GM13977 (cell line): ENCODE data around the gene RAPGEF5.

ENCODE experiments used
- DNase-seq: peaks from one replicate; pipeline ENCODE4 v3.0.0; 2012; ENCODE audit warnings: low spot score
- in situ Hi-C: fragments of 300-500 bp; cut with MboI; formaldehyde crosslinking; loops from one replicate; pipeline ENCODE4 v1.12.0; 2022; ENCODE audit warnings: low sequenced_read_pairs, low pct_unique_long_range_greater_than_20kb, mixed read lengths, inconsistent platforms; ENCODE audit not compliant: unreplicated experiment
- TF ChIP-seq, protein P1 (sequence below): IDR thresholded peaks from 2 replicates; pipeline ENCODE4 v1.5.1; 2012; ENCODE audit warnings: mild to moderate bottlenecking, control low read depth; ENCODE audit not compliant: insufficient read depth; ENCODE audit errors: extremely low read depth, missing control alignments

RAPGEF5 gene

DNA sequence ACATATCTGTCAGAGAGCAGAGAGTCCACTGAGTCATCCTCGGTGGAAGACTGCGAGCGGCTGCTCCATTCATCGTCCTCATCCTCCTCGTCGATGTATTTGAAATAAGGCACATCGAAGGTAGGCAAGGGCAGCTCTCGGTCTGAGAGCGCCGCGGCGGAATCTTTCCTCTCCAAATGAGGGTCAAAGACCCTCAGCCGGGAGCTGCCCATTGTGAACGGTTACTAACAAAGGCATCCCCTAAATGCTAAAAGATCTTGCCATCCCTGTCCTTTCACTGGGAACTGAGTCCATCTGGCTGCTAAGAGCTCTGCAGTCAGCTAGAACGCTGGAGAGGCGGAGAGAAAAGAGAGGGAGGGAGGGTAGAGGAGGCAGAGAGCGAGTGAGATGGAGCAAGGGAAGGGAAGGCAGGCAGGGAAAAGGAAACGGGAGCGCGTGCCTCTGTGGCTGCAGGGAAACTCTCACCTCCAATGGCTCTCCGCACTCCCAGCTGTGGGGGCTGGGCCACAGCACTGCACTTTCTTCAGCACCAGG, 163.4 kb downstream of the RAPGEF5 start:
- in situ Hi-C loops: no loop called here
- TF ChIP-seq, protein P1, sequence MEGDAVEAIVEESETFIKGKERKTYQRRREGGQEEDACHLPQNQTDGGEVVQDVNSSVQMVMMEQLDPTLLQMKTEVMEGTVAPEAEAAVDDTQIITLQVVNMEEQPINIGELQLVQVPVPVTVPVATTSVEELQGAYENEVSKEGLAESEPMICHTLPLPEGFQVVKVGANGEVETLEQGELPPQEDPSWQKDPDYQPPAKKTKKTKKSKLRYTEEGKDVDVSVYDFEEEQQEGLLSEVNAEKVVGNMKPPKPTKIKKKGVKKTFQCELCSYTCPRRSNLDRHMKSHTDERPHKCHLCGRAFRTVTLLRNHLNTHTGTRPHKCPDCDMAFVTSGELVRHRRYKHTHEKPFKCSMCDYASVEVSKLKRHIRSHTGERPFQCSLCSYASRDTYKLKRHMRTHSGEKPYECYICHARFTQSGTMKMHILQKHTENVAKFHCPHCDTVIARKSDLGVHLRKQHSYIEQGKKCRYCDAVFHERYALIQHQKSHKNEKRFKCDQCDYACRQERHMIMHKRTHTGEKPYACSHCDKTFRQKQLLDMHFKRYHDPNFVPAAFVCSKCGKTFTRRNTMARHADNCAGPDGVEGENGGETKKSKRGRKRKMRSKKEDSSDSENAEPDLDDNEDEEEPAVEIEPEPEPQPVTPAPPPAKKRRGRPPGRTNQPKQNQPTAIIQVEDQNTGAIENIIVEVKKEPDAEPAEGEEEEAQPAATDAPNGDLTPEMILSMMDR: no peak
- DNase-seq: no peak

DNA sequence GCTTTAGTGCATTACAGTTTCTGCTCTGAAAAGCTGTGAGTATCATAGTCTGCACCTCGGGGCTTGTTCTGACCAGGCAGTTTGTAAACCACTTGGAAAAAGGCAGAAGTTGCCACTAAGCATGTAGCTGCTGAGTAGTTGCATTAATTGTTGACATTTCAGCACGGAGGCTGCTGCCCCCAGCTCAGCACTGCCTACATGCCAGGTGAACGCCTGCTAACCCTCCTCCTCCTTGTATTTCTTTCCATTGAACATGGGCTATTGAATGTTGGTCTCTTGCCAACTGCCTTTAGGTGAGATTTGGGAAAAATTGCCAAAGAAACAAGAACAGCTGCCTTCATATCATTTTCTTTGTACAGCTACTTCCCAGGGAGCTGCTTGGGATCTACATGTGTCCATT, 164.2 kb downstream of the RAPGEF5 start:
- no peak for DNase-seq
- in situ Hi-C loops: no loop called here
- TF ChIP-seq, protein P1: no peak

DNA sequence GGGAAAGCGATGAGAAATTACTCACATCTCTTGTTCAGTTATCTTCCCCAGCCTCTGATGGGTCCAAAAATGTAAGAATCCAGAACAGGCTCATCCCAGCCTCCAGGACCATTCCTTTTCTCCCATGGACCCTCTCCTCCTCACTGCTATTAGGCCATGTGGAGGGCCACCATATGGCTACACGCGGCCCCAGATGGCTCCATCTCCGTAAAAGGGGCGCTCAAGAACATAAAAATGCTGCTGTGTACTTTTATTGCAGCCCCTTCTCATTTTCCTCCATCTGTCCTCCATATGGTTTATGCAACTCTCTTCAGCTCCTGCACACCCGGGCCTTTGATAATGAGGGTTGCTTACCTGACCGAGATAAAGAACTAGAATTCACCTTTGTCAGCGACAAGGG, 166.2 kb downstream of the RAPGEF5 start:
- TF ChIP-seq, protein P1: no peak
- in situ Hi-C loops: no loop called here
- DNase-seq: no peak

DNA sequence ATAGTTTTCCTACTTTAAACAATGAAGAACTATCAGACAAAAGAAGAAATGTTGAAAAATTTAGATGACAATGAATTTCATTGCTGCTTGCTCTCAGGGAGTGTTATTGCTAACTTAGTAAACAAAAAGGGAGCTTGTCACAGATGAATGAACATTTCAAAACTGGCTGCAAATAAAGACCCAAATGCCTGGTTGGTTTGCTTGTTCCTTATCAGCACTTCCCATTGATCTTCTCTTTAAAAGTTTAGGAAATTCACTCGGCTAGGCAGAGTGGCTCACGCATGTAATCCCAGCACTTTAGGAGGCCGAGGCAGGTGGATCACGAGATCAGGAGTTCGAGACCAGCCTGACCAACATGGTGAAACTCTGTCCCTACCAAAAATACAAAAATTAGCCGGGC, 167.2 kb downstream of the RAPGEF5 start:
- TF ChIP-seq, protein P1: no peak
- in situ Hi-C loops: no loop called here
- no peak for DNase-seq

DNA sequence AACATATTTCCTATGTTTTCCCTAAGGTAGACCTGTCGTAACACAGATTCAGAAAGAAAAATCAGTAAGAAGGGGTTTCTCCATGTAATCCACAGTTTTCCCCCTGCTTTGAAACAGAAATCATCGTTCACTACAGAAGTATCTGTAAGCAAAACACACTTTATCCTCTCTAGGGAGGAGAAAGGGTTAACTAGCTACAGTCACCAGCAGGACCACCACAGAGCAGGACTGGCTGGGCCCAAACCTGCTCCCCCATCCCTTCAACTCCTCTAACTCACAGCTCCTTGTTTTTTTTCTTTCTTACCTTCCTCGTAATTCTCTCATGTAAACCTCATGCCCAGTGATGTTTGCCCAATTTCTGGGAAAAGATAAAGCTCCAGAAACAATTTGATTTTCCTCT, 167.7 kb downstream of the RAPGEF5 start:
- TF ChIP-seq, protein P1: no peak
- in situ Hi-C loops: no loop called here
- DNase-seq: no peak

DNA sequence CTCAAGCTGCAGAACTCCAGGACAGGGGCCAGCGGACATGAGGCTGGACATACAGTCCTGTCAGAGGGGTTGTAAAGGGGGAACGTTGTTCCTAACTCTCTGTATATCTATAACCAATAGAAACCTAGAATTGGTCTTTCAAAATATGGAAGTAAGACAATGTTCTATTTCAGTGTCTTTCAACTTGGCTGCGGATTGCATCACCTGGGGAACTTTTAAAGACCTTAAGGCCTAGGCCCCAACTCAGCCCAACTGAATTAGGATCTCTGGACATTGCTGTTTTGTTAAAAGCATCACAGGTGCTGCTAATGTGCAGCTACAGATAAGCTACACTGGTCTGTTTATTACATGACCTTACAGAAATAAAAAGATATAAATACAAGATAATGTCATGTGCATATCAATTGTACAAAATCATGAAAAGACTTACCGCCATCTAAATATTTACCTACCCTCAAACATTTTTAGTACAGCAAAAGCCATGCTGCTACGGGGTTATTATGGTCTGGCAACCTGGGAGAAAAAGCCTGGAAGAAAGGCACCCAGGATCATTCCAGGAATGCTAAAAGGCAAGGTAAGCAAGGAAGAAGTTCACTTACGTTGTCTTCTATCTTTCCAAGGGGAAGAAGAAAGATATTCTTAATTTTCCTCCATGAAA, 169.1 kb downstream of the RAPGEF5 start:
- in situ Hi-C loops: no loop called here
- DNase-seq: no peak
- TF ChIP-seq, protein P1: no peak
